Measurements from ENCODE around the gene CXCL17. TPM values are rescaled to one million over a fixed set of nuclear protein-coding genes. Genes with fewer than 3 reads are reported as not detected.

CXCL17 gene
- total RNA-seq, 2 donors from 2014 or later, result not detected

GRCh38 chr19:42426643-42427042, 16.1 kb downstream of the CXCL17 start:
- Mint-ChIP-seq H3K4me1 (ENCODE audit: low read depth) (peaks cover 13% of the 10 kb centered on the region), H3K4me3 (no peak overlapping the region)
- DNase-seq, result no peak

GRCh38 chr19:42424712-42425131, 18.0 kb downstream of the CXCL17 start:
- DNase-seq (no peak), ATAC-seq (replicated peaks in 1 of 2) (no peak)
- peaks cover 0 to 3% of the 10 kb centered on the region in 2 donors for H3K36me3 Mint-ChIP-seq (ENCODE audit: insufficient read depth in 2 of 2)
- H3K9me3 Mint-ChIP-seq, result no peaks in the 10 kb centered on the region
- no peaks in the 10 kb centered on the region for H3K27me3 Mint-ChIP-seq (ENCODE audit: low read depth)
- H3K27ac Mint-ChIP-seq, result no peak overlapping the region
- H3K4me3 Mint-ChIP-seq, result peak overlapping the region; percentile 93 to 95
- H3K4me1 Mint-ChIP-seq (ENCODE audit: low read depth), result peaks cover 32% of the 10 kb centered on the region

More at GRCh38 chr19:42426643-42427042, 16.1 kb downstream of the CXCL17 start:
- Mint-ChIP-seq H3K9me3 (no peaks in the 10 kb centered on the region), H3K36me3 (ENCODE audit: insufficient read depth in 2 of 2) (no peaks in the 10 kb centered on the region), H3K27ac (no peak overlapping the region), H3K27me3 (ENCODE audit: low read depth) (no peaks in the 10 kb centered on the region)
- ATAC-seq (replicated peaks in 1 of 2), result no peak

- Mint-ChIP-seq H3K4me3 (peak overlapping the region; percentile 93 to 95), H3K9me3 (no peaks in the 10 kb centered on the region), H3K27me3 (ENCODE audit: low read depth) (no peaks in the 10 kb centered on the region), H3K27ac (no peak overlapping the region), H3K4me1 (ENCODE audit: low read depth) (peaks cover 33% of the 10 kb centered on the region), H3K36me3 (ENCODE audit: insufficient read depth in 2 of 2) (peaks cover 0 to 3% of the 10 kb centered on the region in 2 donors)
- ATAC-seq (replicated peaks in 1 of 2) (no peak), DNase-seq (no peak)
Measured at GRCh38 chr19:42424345-42424707, 18.4 kb downstream of the CXCL17 start.

GRCh38 chr19:42423462-42424344, 19.0 kb downstream of the CXCL17 start:
- H3K4me3 Mint-ChIP-seq, result peak overlapping the region; percentile 93 to 95

GRCh38 chr19:42422901-42423461, 19.8 kb downstream of the CXCL17 start:
- Mint-ChIP-seq H3K4me1 (ENCODE audit: low read depth) (peaks cover 33% of the 10 kb centered on the region), H3K36me3 (ENCODE audit: insufficient read depth in 2 of 2) (peaks cover 0 to 3% of the 10 kb centered on the region in 2 donors), H3K27me3 (ENCODE audit: low read depth) (no peaks in the 10 kb centered on the region), H3K4me3 (peak overlapping the region; percentile 93 to 95), H3K27ac (peak overlapping the region; percentile 84), H3K9me3 (no peaks in the 10 kb centered on the region)
- peak; percentile 63 for ATAC-seq (replicated peaks in 1 of 2)
- DNase-seq, result peak; percentile 61 to 70

More at GRCh38 chr19:42423462-42424344, 19.0 kb downstream of the CXCL17 start:
- Mint-ChIP-seq H3K9me3 (no peaks in the 10 kb centered on the region), H3K36me3 (ENCODE audit: insufficient read depth in 2 of 2) (peaks cover 0 to 3% of the 10 kb centered on the region in 2 donors), H3K4me1 (ENCODE audit: low read depth) (peaks cover 33% of the 10 kb centered on the region), H3K27me3 (ENCODE audit: low read depth) (no peaks in the 10 kb centered on the region), H3K27ac (peak overlapping the region; percentile 84)
- ATAC-seq (replicated peaks in 1 of 2) (peak; percentile 93), DNase-seq (peak; percentile 96 to 97)

GRCh38 chr19:42422092-42422900, 20.4 kb downstream of the CXCL17 start:
- Mint-ChIP-seq H3K9me3 (no peaks in the 10 kb centered on the region), H3K36me3 (ENCODE audit: insufficient read depth in 2 of 2) (peaks cover 0 to 3% of the 10 kb centered on the region in 2 donors), H3K27me3 (ENCODE audit: low read depth) (no peaks in the 10 kb centered on the region), H3K27ac (peak overlapping the region; percentile 84), H3K4me1 (ENCODE audit: low read depth) (peaks cover 33% of the 10 kb centered on the region), H3K4me3 (peak overlapping the region; percentile 93 to 95)
- ATAC-seq (replicated peaks in 1 of 2) (no peak), DNase-seq (no peak)

- ATAC-seq (replicated peaks in 1 of 2), result no peak
- no peak for DNase-seq
- Mint-ChIP-seq H3K27me3 (ENCODE audit: low read depth) (no peaks in the 10 kb centered on the region), H3K9me3 (no peaks in the 10 kb centered on the region), H3K36me3 (ENCODE audit: insufficient read depth in 2 of 2) (peaks cover 0 to 3% of the 10 kb centered on the region in 2 donors), H3K4me3 (peak overlapping the region; percentile 93 to 95), H3K27ac (peak overlapping the region; percentile 26), H3K4me1 (ENCODE audit: low read depth) (peaks cover 33% of the 10 kb centered on the region)
Measured at GRCh38 chr19:42421591-42422031, 21.1 kb downstream of the CXCL17 start.

- ATAC-seq (replicated peaks in 1 of 2) (no peak), DNase-seq (no peak)
- peak overlapping the region; percentile 26 for H3K27ac Mint-ChIP-seq
- peaks cover 0 to 3% of the 10 kb centered on the region in 2 donors for H3K36me3 Mint-ChIP-seq (ENCODE audit: insufficient read depth in 2 of 2)
- peaks cover 33% of the 10 kb centered on the region for H3K4me1 Mint-ChIP-seq (ENCODE audit: low read depth)
- no peaks in the 10 kb centered on the region for H3K9me3 Mint-ChIP-seq
- H3K27me3 Mint-ChIP-seq (ENCODE audit: low read depth), result no peaks in the 10 kb centered on the region
- H3K4me3 Mint-ChIP-seq, result peak overlapping the region; percentile 1 to 27
Measured at GRCh38 chr19:42421101-42421500, 21.6 kb downstream of the CXCL17 start.

GRCh38 chr19:42420055-42420544, 22.6 kb downstream of the CXCL17 start:
- DNase-seq, result peak; percentile 82 to 85
- ATAC-seq (replicated peaks in 1 of 2), result peak; percentile 37 to 40
- Mint-ChIP-seq H3K4me1 (ENCODE audit: low read depth) (peaks cover 33% of the 10 kb centered on the region), H3K36me3 (ENCODE audit: insufficient read depth in 2 of 2) (peaks cover 0 to 3% of the 10 kb centered on the region in 2 donors), H3K27me3 (ENCODE audit: low read depth) (no peaks in the 10 kb centered on the region), H3K9me3 (no peaks in the 10 kb centered on the region), H3K4me3 (no peak overlapping the region), H3K27ac (no peak overlapping the region)

- H3K9me3 Mint-ChIP-seq, result no peaks in the 10 kb centered on the region
- H3K4me1 Mint-ChIP-seq (ENCODE audit: low read depth), result peaks cover 33% of the 10 kb centered on the region
- peaks cover 2 to 3% of the 10 kb centered on the region in 2 donors for H3K36me3 Mint-ChIP-seq (ENCODE audit: insufficient read depth in 2 of 2)
- ATAC-seq (replicated peaks in 1 of 2) (no peak), DNase-seq (no peak)
- H3K27me3 Mint-ChIP-seq (ENCODE audit: low read depth), result no peaks in the 10 kb centered on the region
- no peak overlapping the region for H3K4me3 Mint-ChIP-seq
- no peak overlapping the region for H3K27ac Mint-ChIP-seq
Measured at GRCh38 chr19:42419309-42419708, 23.4 kb downstream of the CXCL17 start.

- Mint-ChIP-seq H3K27me3 (ENCODE audit: low read depth) (no peaks in the 10 kb centered on the region), H3K27ac (no peak overlapping the region), H3K36me3 (ENCODE audit: insufficient read depth in 2 of 2) (peaks cover 2 to 3% of the 10 kb centered on the region in 2 donors), H3K9me3 (no peaks in the 10 kb centered on the region), H3K4me3 (no peak overlapping the region), H3K4me1 (ENCODE audit: low read depth) (no peaks in the 10 kb centered on the region)
- no peak for ATAC-seq (replicated peaks in 1 of 2)
- no peak for DNase-seq
Measured at GRCh38 chr19:42412661-42413076, 30.1 kb downstream of the CXCL17 start.

GRCh38 chr19:42412227-42412626, 30.5 kb downstream of the CXCL17 start:
- no peaks in the 10 kb centered on the region for H3K27me3 Mint-ChIP-seq (ENCODE audit: low read depth)
- ATAC-seq (replicated peaks in 1 of 2) (no peak), DNase-seq (no peak)
- H3K4me3 Mint-ChIP-seq, result no peak overlapping the region
- H3K4me1 Mint-ChIP-seq (ENCODE audit: low read depth), result no peaks in the 10 kb centered on the region
- peaks cover 2 to 3% of the 10 kb centered on the region in 2 donors for H3K36me3 Mint-ChIP-seq (ENCODE audit: insufficient read depth in 2 of 2)
- no peaks in the 10 kb centered on the region for H3K9me3 Mint-ChIP-seq
- no peak overlapping the region for H3K27ac Mint-ChIP-seq

Data from activated T-cell treated with anti-CD3 and anti-CD28 coated beads, Interleukin-2, amount 50 U/mL, for 72 hours (primary cell).